HEK293 (cell line): ENCODE results near the gene SIAH2.

Experiments used
- ATF2 ChIP-seq: fragments of 450-650 bp; formaldehyde crosslinking; IDR thresholded peaks from 2 replicates; pipeline ENCODE4 v1.5.1; 2016; ENCODE audit warnings: missing biosample characterization, missing genetic modification characterization, low read depth
- CTCF ChIP-seq: fragments of 450-650 bp; formaldehyde crosslinking; IDR thresholded peaks from 2 replicates; pipeline ENCODE4 v1.5.1; 2016; ENCODE audit warnings: missing biosample characterization, missing genetic modification characterization
- KLF16 ChIP-seq: fragments of 450-650 bp; formaldehyde crosslinking; IDR thresholded peaks from 2 replicates; pipeline ENCODE4 v1.5.1; 2017; ENCODE audit warnings: missing biosample characterization, missing genetic modification characterization
- PRDM10 ChIP-seq: fragments of 450-650 bp; formaldehyde crosslinking; IDR thresholded peaks from 2 replicates; pipeline ENCODE4 v1.5.1; 2016; ENCODE audit warnings: missing biosample characterization, missing genetic modification characterization
- REST ChIP-seq: fragments of 450-650 bp; formaldehyde crosslinking; IDR thresholded peaks from 2 replicates; pipeline ENCODE4 v1.5.1; 2016; ENCODE audit warnings: missing biosample characterization, missing genetic modification characterization
- SETDB1 ChIP-seq: IDR thresholded peaks from one replicate; pipeline ENCODE4 v1.6.1; 2017; ENCODE audit warnings: mild to moderate bottlenecking, low read length, moderate library complexity, mixed read lengths; ENCODE audit not compliant: insufficient read length
- ZBTB1 ChIP-seq: fragments of 450-650 bp; formaldehyde crosslinking; IDR thresholded peaks from 2 replicates; pipeline ENCODE4 v1.5.1; 2016; ENCODE audit warnings: missing biosample characterization, missing genetic modification characterization
- ZBTB17 ChIP-seq: fragments of 450-650 bp; formaldehyde crosslinking; IDR thresholded peaks from 2 replicates; pipeline ENCODE4 v1.5.1; 2016; ENCODE audit warnings: missing biosample characterization, missing genetic modification characterization
- ZNF23 ChIP-seq: fragments of 450-650 bp; formaldehyde crosslinking; IDR thresholded peaks from 2 replicates; pipeline ENCODE4 v1.5.1; 2016; ENCODE audit warnings: missing biosample characterization, missing genetic modification characterization, borderline replicate concordance
- ZNF324 ChIP-seq: fragments of 450-650 bp; formaldehyde crosslinking; IDR thresholded peaks from 2 replicates; pipeline ENCODE4 v1.5.1; 2016; ENCODE audit warnings: missing biosample characterization, missing genetic modification characterization
- ZNF76 ChIP-seq: fragments of 450-650 bp; formaldehyde crosslinking; IDR thresholded peaks from 2 replicates; pipeline ENCODE4; 2016; ENCODE audit warnings: low read depth, missing biosample characterization, missing genetic modification characterization, borderline replicate concordance

- TF ChIP-seq ZNF76 (tag by site-specific recombination) (no peak), CTCF (tag by site-specific recombination) (no peak), KLF16 (tag by site-specific recombination) (no peak), REST (tag by site-specific recombination) (no peak), SETDB1 (no peak), ZNF23 (tag by site-specific recombination) (no peak), ATF2 (no peak), PRDM10 (no peak), ZNF324 (tag by site-specific recombination) (no peak), ZBTB17 (tag by site-specific recombination) (no peak), ZBTB1 (tag by site-specific recombination) (no peak)
Measured at GRCh38 chr3:150759319-150759718, 3.6 kb downstream of the SIAH2 start.
